AG10803 (cell line): Measurements from ENCODE around the gene DGKD.

Experiments used
- DNase-seq: peaks from one replicate; pipeline ENCODE4 v3.0.0; 2010; ENCODE audit warnings: low read depth
- H3K4me3 ChIP-seq: 2 replicates; pipeline ENCODE4 v1.5.1; 2011; ENCODE audit warnings: mild to moderate bottlenecking, low read length, control low read depth
- CTCF ChIP-seq: conservative IDR thresholded peaks from 2 replicates; pipeline ENCODE4 v1.5.1; 2011; ENCODE audit warnings: mild to moderate bottlenecking, low read length, control low read depth, inconsistent platforms

Gene DGKD

GRCh38 chr2:233470839-233471238, 116.5 kb downstream of the DGKD start:
- no peak for DNase-seq
- no peak overlapping the region for H3K4me3 ChIP-seq
- TF ChIP-seq CTCF, result no peak

GRCh38 chr2:233471291-233472035, 117.2 kb downstream of the DGKD start:
- no peak overlapping the region for H3K4me3 ChIP-seq
- no peak for TF ChIP-seq CTCF
- DNase-seq, result no peak

GRCh38 chr2:233473386-233473791, 119.1 kb downstream of the DGKD start:
- H3K4me3 ChIP-seq, result no peak overlapping the region
- TF ChIP-seq CTCF, result no peak
- DNase-seq, result no peak

- H3K4me3 ChIP-seq, result no peak overlapping the region
- no peak for DNase-seq
- TF ChIP-seq CTCF, result no peak
These were observed 119.6 kb downstream of the DGKD start for GRCh38 chr2:233473878-233474277.

- TF ChIP-seq CTCF, result no peak
- no peak for DNase-seq
- H3K4me3 ChIP-seq, result no peak overlapping the region
These were observed 120.2 kb downstream of the DGKD start for GRCh38 chr2:233474308-233475160.

GRCh38 chr2:233476063-233476410, 121.7 kb downstream of the DGKD start:
- no peak for TF ChIP-seq CTCF
- H3K4me3 ChIP-seq, result no peak overlapping the region
- no peak for DNase-seq
